Embryonic facial prominence (tissue), 1 donor: Measurements from ENCODE around the gene SKIL.
"Not testable (repeated sequence)": the region's sequence is repeated elsewhere in the genome, so short reads cannot be mapped to it uniquely, and the experiment has no call there.

Experiments
- DNase-seq: peaks from one replicate; pipeline ENCODE4 v3.0.0-alpha.2; 2016; ENCODE audit errors: extremely low spot score

The SKIL gene

GRCh38 chr3:170357176-170358041 is at the start of gene SKIL:
Gene SKIL (plus strand): TSS chr3:170357715. CDS start chr3:170360332, 2,617 bp downstream.
- peak; percentile 89 for DNase-seq

GRCh38 chr3:170309046-170309445 is 48.5 kb upstream of the SKIL start:
- no peak for DNase-seq

GRCh38 chr3:170317954-170318353 is 39.6 kb upstream of the SKIL start:
- DNase-seq = no peak

- no peak for DNase-seq
These were observed 36.9 kb upstream of the SKIL start for GRCh38 chr3:170320461-170321121.

- DNase-seq = no peak
These were observed 36.0 kb upstream of the SKIL start for GRCh38 chr3:170321321-170322034.

- no peak for DNase-seq
These were observed 34.8 kb upstream of the SKIL start for GRCh38 chr3:170322566-170323269.

GRCh38 chr3:170323331-170323730 is 34.2 kb upstream of the SKIL start:
- DNase-seq = no peak

- no peak for DNase-seq
These were observed 32.6 kb upstream of the SKIL start for GRCh38 chr3:170324962-170325361.

- no peak for DNase-seq
These were observed 30.3 kb upstream of the SKIL start for GRCh38 chr3:170327040-170327808.

GRCh38 chr3:170327868-170328548 is 29.5 kb upstream of the SKIL start:
- DNase-seq = not testable (repeated sequence)

GRCh38 chr3:170330366-170330765 is 27.1 kb upstream of the SKIL start:
- DNase-seq = no peak

GRCh38 chr3:170331143-170331542 is 26.4 kb upstream of the SKIL start:
- no peak for DNase-seq

- no peak for DNase-seq
These were observed 20.1 kb upstream of the SKIL start for GRCh38 chr3:170337420-170337819.

- no peak for DNase-seq
These were observed 18.7 kb upstream of the SKIL start for GRCh38 chr3:170338690-170339340.

- DNase-seq = not testable (repeated sequence)
These were observed 15.2 kb upstream of the SKIL start for GRCh38 chr3:170342273-170342672.

- DNase-seq = not testable (repeated sequence)
These were observed 13.7 kb upstream of the SKIL start for GRCh38 chr3:170343859-170344258.

GRCh38 chr3:170344971-170345370 is 12.5 kb upstream of the SKIL start:
- no peak for DNase-seq

GRCh38 chr3:170346481-170347392 is 10.8 kb upstream of the SKIL start:
- DNase-seq = no peak
